ENCODE results near the gene CTDSP2.
A peak's percentile ranks its signal among the peaks of the same experiment; 100 is the strongest.
"Not testable (repeated sequence)": the region's sequence is repeated elsewhere in the genome, so short reads cannot be mapped to it uniquely, and the experiment has no call there.

Gene CTDSP2

GRCh38 chr12:57887631-57888408, 41.3 kb upstream of the CTDSP2 start:
- in situ Hi-C loops (cut with HindIII; ENCODE audit: low pct_ligation_motif_present, low sequenced_read_pairs): no loop called here
- H3K27me3 ChIP-seq (replicated peaks): no peaks in the 10 kb centered on the region
- peak; percentile 40 for DNase-seq
- H3K27ac ChIP-seq: no peak overlapping the region
- H3K36me3 ChIP-seq (replicated peaks): no peaks in the 10 kb centered on the region
- H3K4me3 ChIP-seq (ENCODE audit: low read depth, low read length): peak overlapping the region; percentile 15
- TF ChIP-seq CTCF (IDR thresholded peaks at IDR 0.05; ENCODE audit: low read depth, low read length, missing control alignments): no peak

GRCh38 chr12:57886964-57887363, 40.4 kb upstream of the CTDSP2 start:
- H3K27me3 ChIP-seq (replicated peaks); in situ Hi-C loops (cut with HindIII; ENCODE audit: low pct_ligation_motif_present, low sequenced_read_pairs): not testable (repeated sequence)

GRCh38 chr12:57886542-57886941, 40.0 kb upstream of the CTDSP2 start:
- DNase-seq: no peak
- H3K27me3 ChIP-seq (replicated peaks): no peaks in the 10 kb centered on the region
- in situ Hi-C loops (cut with HindIII; ENCODE audit: low pct_ligation_motif_present, low sequenced_read_pairs): no loop called here
- TF ChIP-seq CTCF (IDR thresholded peaks at IDR 0.05; ENCODE audit: low read depth, low read length, missing control alignments): no peak
- no peaks in the 10 kb centered on the region for H3K36me3 ChIP-seq (replicated peaks)
- H3K4me3 ChIP-seq (ENCODE audit: low read depth, low read length): no peak overlapping the region
- no peak overlapping the region for H3K27ac ChIP-seq

More at GRCh38 chr12:57886964-57887363, 40.4 kb upstream of the CTDSP2 start:
- not testable (repeated sequence) for H3K27ac ChIP-seq; DNase-seq; H3K36me3 ChIP-seq (replicated peaks); H3K4me3 ChIP-seq (ENCODE audit: low read depth, low read length)

GRCh38 chr12:57885207-57885606, 38.7 kb upstream of the CTDSP2 start:
- Histone ChIP-seq H3K27ac (no peak overlapping the region), H3K4me3 (ENCODE audit: low read depth, low read length) (no peak overlapping the region), H3K27me3 (replicated peaks) (no peaks in the 10 kb centered on the region), H3K36me3 (replicated peaks) (no peaks in the 10 kb centered on the region)
- in situ Hi-C loops (cut with HindIII; ENCODE audit: low pct_ligation_motif_present, low sequenced_read_pairs): no loop called here
- no peak for TF ChIP-seq CTCF (IDR thresholded peaks at IDR 0.05; ENCODE audit: low read depth, low read length, missing control alignments)
- no peak for DNase-seq

GRCh38 chr12:57883700-57884099, 37.2 kb upstream of the CTDSP2 start:
- no peak for TF ChIP-seq CTCF (IDR thresholded peaks at IDR 0.05; ENCODE audit: low read depth, low read length, missing control alignments)
- no peaks in the 10 kb centered on the region for H3K36me3 ChIP-seq (replicated peaks)
- in situ Hi-C loops (cut with HindIII; ENCODE audit: low pct_ligation_motif_present, low sequenced_read_pairs): no loop called here

GRCh38 chr12:57883057-57883456, 36.5 kb upstream of the CTDSP2 start:
- no peak overlapping the region for H3K4me3 ChIP-seq (ENCODE audit: low read depth, low read length)
- H3K36me3 ChIP-seq (replicated peaks): no peaks in the 10 kb centered on the region
- in situ Hi-C loops (cut with HindIII; ENCODE audit: low pct_ligation_motif_present, low sequenced_read_pairs): no loop called here
- TF ChIP-seq CTCF (IDR thresholded peaks at IDR 0.05; ENCODE audit: low read depth, low read length, missing control alignments): no peak
- H3K27ac ChIP-seq: no peak overlapping the region
- no peak for DNase-seq
- H3K27me3 ChIP-seq (replicated peaks): no peaks in the 10 kb centered on the region

More at GRCh38 chr12:57883700-57884099, 37.2 kb upstream of the CTDSP2 start:
- H3K27me3 ChIP-seq (replicated peaks): no peaks in the 10 kb centered on the region
- H3K4me3 ChIP-seq (ENCODE audit: low read depth, low read length): no peak overlapping the region
- no peak overlapping the region for H3K27ac ChIP-seq
- no peak for DNase-seq
